Measurements from ENCODE around the gene SLMAP. TPM values are rescaled to one million over a fixed set of nuclear protein-coding genes. Genes with fewer than 3 reads are reported as not detected.
A peak's percentile ranks its signal among the peaks of the same experiment; 100 is the strongest.

The SLMAP gene
- total RNA-seq, 5 donors from 2014 or later (not counting 1 experiment from before 2014, with no cell fraction given), result 57.4 to 78.8 (median 72.3) TPM

- ChIA-PET POLR2A (no interaction called here), CTCF (no interaction called here)
- no peak overlapping the region for H3K4me3 Mint-ChIP-seq
- no CpG with 5 or more reads among the region's 3 CpGs for WGBS (ENCODE audit: insufficient coverage)
- no peaks in the 10 kb centered on the region for H3K4me1 ChIP-seq (ENCODE audit: control insufficient read depth in 1 of 2, extremely low read depth in 1 of 2, insufficient read depth in 2 of 2, low read length in 2 of 2)
- peaks cover 21% of the 10 kb centered on the region for H3K36me3 Mint-ChIP-seq
- H3K9me3 Mint-ChIP-seq, result no peaks in the 10 kb centered on the region
- ATAC-seq (replicated peaks in 1 of 4) (no peak), DNase-seq (no peak)
- no peaks in the 10 kb centered on the region for H3K27me3 Mint-ChIP-seq
- H3K4me1 Mint-ChIP-seq, result peaks cover 28 to 42% (median 39%) of the 10 kb centered on the region in 3 donors
- H3K9me3 ChIP-seq, result no peaks in the 10 kb centered on the region
- H3K27ac Mint-ChIP-seq, result no peak overlapping the region
- H3K27me3 ChIP-seq (replicated peaks in 1 of 2; ENCODE audit: control insufficient read depth in 2 of 2, extremely low read depth in 1 of 2, insufficient read depth in 2 of 2, low read length in 1 of 2), result no peaks in the 10 kb centered on the region
- H3K4me3 ChIP-seq (ENCODE audit: control insufficient read depth in 1 of 2, extremely low read depth in 1 of 2, low read length in 1 of 2), result no peak overlapping the region
- no peaks in the 10 kb centered on the region for H3K36me3 ChIP-seq (ENCODE audit: control insufficient read depth in 2 of 2, extremely low read depth in 1 of 2, insufficient read depth in 1 of 2, low read length in 1 of 2)
- no peak overlapping the region for H3K27ac ChIP-seq (ENCODE audit: low read length)
Measured at GRCh38 chr3:57777774-57778173, 21.7 kb downstream of the SLMAP start.

GRCh38 chr3:57778494-57778893 is 22.4 kb downstream of the SLMAP start:
- WGBS (ENCODE audit: insufficient coverage), result no CpG with 5 or more reads among the region's 1 CpG
- no peaks in the 10 kb centered on the region for H3K4me1 ChIP-seq (ENCODE audit: control insufficient read depth in 1 of 2, extremely low read depth in 1 of 2, insufficient read depth in 2 of 2, low read length in 2 of 2)
- H3K9me3 ChIP-seq, result no peaks in the 10 kb centered on the region
- no peak overlapping the region for H3K4me3 Mint-ChIP-seq
- H3K4me1 Mint-ChIP-seq, result peaks cover 28 to 49% (median 39%) of the 10 kb centered on the region in 3 donors
- H3K27me3 Mint-ChIP-seq, result no peaks in the 10 kb centered on the region
- DNase-seq (no peak), ATAC-seq (replicated peaks in 1 of 4) (no peak)
- H3K9me3 Mint-ChIP-seq, result no peaks in the 10 kb centered on the region
- H3K27me3 ChIP-seq (replicated peaks in 1 of 2; ENCODE audit: control insufficient read depth in 2 of 2, extremely low read depth in 1 of 2, insufficient read depth in 2 of 2, low read length in 1 of 2), result no peaks in the 10 kb centered on the region
- H3K4me3 ChIP-seq (ENCODE audit: control insufficient read depth in 1 of 2, extremely low read depth in 1 of 2, low read length in 1 of 2), result no peak overlapping the region
- H3K36me3 ChIP-seq (ENCODE audit: control insufficient read depth in 2 of 2, extremely low read depth in 1 of 2, insufficient read depth in 1 of 2, low read length in 1 of 2), result no peaks in the 10 kb centered on the region
- ChIA-PET POLR2A (no interaction called here), CTCF (no interaction called here)
- H3K27ac ChIP-seq (ENCODE audit: low read length), result no peak overlapping the region
- H3K36me3 Mint-ChIP-seq, result peaks cover 25% of the 10 kb centered on the region
- no peak overlapping the region for H3K27ac Mint-ChIP-seq

GRCh38 chr3:57779666-57780065 is 23.6 kb downstream of the SLMAP start:
- WGBS (ENCODE audit: insufficient coverage), result no CpG with 5 or more reads among the region's 1 CpG
- ATAC-seq (replicated peaks in 1 of 4), result no peak
- H3K9me3 Mint-ChIP-seq, result no peaks in the 10 kb centered on the region
- no peak overlapping the region for H3K4me3 ChIP-seq (ENCODE audit: control insufficient read depth in 1 of 2, extremely low read depth in 1 of 2, low read length in 1 of 2)
- ChIA-PET POLR2A (no interaction called here), CTCF (interaction anchor here (0.6 to 0.7 kb wide), 2 partner anchors 45 to 217 kb away, joined by 3 to 5 read pairs; no protein-coding TSS in a partner anchor)
- no peak overlapping the region for H3K27ac Mint-ChIP-seq
- H3K4me3 Mint-ChIP-seq, result no peak overlapping the region
- no peaks in the 10 kb centered on the region for H3K36me3 ChIP-seq (ENCODE audit: control insufficient read depth in 2 of 2, extremely low read depth in 1 of 2, insufficient read depth in 1 of 2, low read length in 1 of 2)
- H3K4me1 ChIP-seq (ENCODE audit: control insufficient read depth in 1 of 2, extremely low read depth in 1 of 2, insufficient read depth in 2 of 2, low read length in 2 of 2), result no peaks in the 10 kb centered on the region
- peaks cover 39 to 61% (median 49%) of the 10 kb centered on the region in 3 donors for H3K4me1 Mint-ChIP-seq
- H3K27me3 Mint-ChIP-seq, result no peaks in the 10 kb centered on the region
- no peak overlapping the region for H3K27ac ChIP-seq (ENCODE audit: low read length)
- H3K36me3 Mint-ChIP-seq, result peaks cover 26% of the 10 kb centered on the region
- DNase-seq, result no peak
- no peaks in the 10 kb centered on the region for H3K27me3 ChIP-seq (replicated peaks in 1 of 2; ENCODE audit: control insufficient read depth in 2 of 2, extremely low read depth in 1 of 2, insufficient read depth in 2 of 2, low read length in 1 of 2)
- H3K9me3 ChIP-seq, result no peaks in the 10 kb centered on the region

GRCh38 chr3:57783186-57784088 is 27.3 kb downstream of the SLMAP start:
- WGBS (ENCODE audit: insufficient coverage), result 96% methylated on average over 5 of the region's 6 CpGs
- Histone ChIP-seq H3K9me3 (no peaks in the 10 kb centered on the region), H3K4me1 (ENCODE audit: control insufficient read depth in 1 of 2, extremely low read depth in 1 of 2, insufficient read depth in 2 of 2, low read length in 2 of 2) (peaks cover 0 to 4% of the 10 kb centered on the region in 2 experiments), H3K4me3 (ENCODE audit: control insufficient read depth in 1 of 2, extremely low read depth in 1 of 2, low read length in 1 of 2) (no peak overlapping the region), H3K36me3 (ENCODE audit: control insufficient read depth in 2 of 2, extremely low read depth in 1 of 2, insufficient read depth in 1 of 2, low read length in 1 of 2) (no peaks in the 10 kb centered on the region), H3K27me3 (replicated peaks in 1 of 2; ENCODE audit: control insufficient read depth in 2 of 2, extremely low read depth in 1 of 2, insufficient read depth in 2 of 2, low read length in 1 of 2) (no peaks in the 10 kb centered on the region), H3K27ac (ENCODE audit: low read length) (no peak overlapping the region)
- ATAC-seq (replicated peaks in 1 of 4), result no peak
- ChIA-PET POLR2A (interaction anchor here in 1 of 2 donors (0.6 kb wide), 1 partner anchor 183 kb away, joined by 3 read pairs; no protein-coding TSS in a partner anchor), CTCF (no interaction called here)
- no peaks in the 10 kb centered on the region for H3K9me3 Mint-ChIP-seq
- peaks cover 22% of the 10 kb centered on the region for H3K36me3 Mint-ChIP-seq
- H3K27ac Mint-ChIP-seq, result peak overlapping the region in 1 of 2 donors; percentile 48
- peaks cover 38 to 45% (median 40%) of the 10 kb centered on the region in 3 donors for H3K4me1 Mint-ChIP-seq
- no peak overlapping the region for H3K4me3 Mint-ChIP-seq
- DNase-seq, result no peak
- no peaks in the 10 kb centered on the region for H3K27me3 Mint-ChIP-seq

- DNase-seq, result no peak
- ChIA-PET POLR2A (interaction anchor here in 1 of 2 donors (0.7 kb wide), 1 partner anchor 96 kb away, joined by 3 read pairs; no protein-coding TSS in a partner anchor), CTCF (interaction anchor here in 1 of 2 donors (0.6 kb wide), 1 partner anchor 53 kb away, joined by 3 read pairs; no protein-coding TSS in a partner anchor)
- Mint-ChIP-seq H3K4me1 (peaks cover 32 to 40% (median 36%) of the 10 kb centered on the region in 3 donors), H3K9me3 (no peaks in the 10 kb centered on the region), H3K27me3 (no peaks in the 10 kb centered on the region), H3K36me3 (peaks cover 17% of the 10 kb centered on the region), H3K4me3 (no peak overlapping the region), H3K27ac (peak overlapping the region in 1 of 2 donors; percentile 7)
- ATAC-seq (replicated peaks in 1 of 4), result no peak
- Histone ChIP-seq H3K27me3 (replicated peaks in 1 of 2; ENCODE audit: control insufficient read depth in 2 of 2, extremely low read depth in 1 of 2, insufficient read depth in 2 of 2, low read length in 1 of 2) (no peaks in the 10 kb centered on the region), H3K27ac (ENCODE audit: low read length) (no peak overlapping the region), H3K4me3 (ENCODE audit: control insufficient read depth in 1 of 2, extremely low read depth in 1 of 2, low read length in 1 of 2) (no peak overlapping the region), H3K36me3 (ENCODE audit: control insufficient read depth in 2 of 2, extremely low read depth in 1 of 2, insufficient read depth in 1 of 2, low read length in 1 of 2) (no peaks in the 10 kb centered on the region), H3K9me3 (no peaks in the 10 kb centered on the region), H3K4me1 (ENCODE audit: control insufficient read depth in 1 of 2, extremely low read depth in 1 of 2, insufficient read depth in 2 of 2, low read length in 2 of 2) (peaks cover 0 to 4% of the 10 kb centered on the region in 2 experiments)
- WGBS (ENCODE audit: insufficient coverage), result 100% methylated on average over 1 of the region's 1 CpG
Measured at GRCh38 chr3:57784089-57784735, 28.1 kb downstream of the SLMAP start.

GRCh38 chr3:57785446-57785845 is 29.3 kb downstream of the SLMAP start:
- Histone ChIP-seq H3K4me1 (ENCODE audit: control insufficient read depth in 1 of 2, extremely low read depth in 1 of 2, insufficient read depth in 2 of 2, low read length in 2 of 2) (peaks cover 0 to 4% of the 10 kb centered on the region in 2 experiments), H3K4me3 (ENCODE audit: control insufficient read depth in 1 of 2, extremely low read depth in 1 of 2, low read length in 1 of 2) (no peak overlapping the region), H3K27ac (ENCODE audit: low read length) (no peak overlapping the region), H3K27me3 (replicated peaks in 1 of 2; ENCODE audit: control insufficient read depth in 2 of 2, extremely low read depth in 1 of 2, insufficient read depth in 2 of 2, low read length in 1 of 2) (no peaks in the 10 kb centered on the region), H3K9me3 (no peaks in the 10 kb centered on the region), H3K36me3 (ENCODE audit: control insufficient read depth in 2 of 2, extremely low read depth in 1 of 2, insufficient read depth in 1 of 2, low read length in 1 of 2) (no peaks in the 10 kb centered on the region)
- WGBS (ENCODE audit: insufficient coverage), result no CpG with 5 or more reads among the region's 1 CpG
- no peak overlapping the region for H3K4me3 Mint-ChIP-seq
- ChIA-PET CTCF (no interaction called here), POLR2A (no interaction called here)
- no peaks in the 10 kb centered on the region for H3K27me3 Mint-ChIP-seq
- H3K27ac Mint-ChIP-seq, result no peak overlapping the region
- no peaks in the 10 kb centered on the region for H3K9me3 Mint-ChIP-seq
- peaks cover 35 to 42% (median 40%) of the 10 kb centered on the region in 3 donors for H3K4me1 Mint-ChIP-seq
- DNase-seq, result no peak
- peaks cover 17% of the 10 kb centered on the region for H3K36me3 Mint-ChIP-seq
- ATAC-seq (replicated peaks in 1 of 4), result no peak

All from T-cell (primary cell).